Measurements from ENCODE around the gene FAM47B. TPM values are rescaled to one million over a fixed set of nuclear protein-coding genes. Genes with fewer than 3 reads are reported as not detected.

Gene FAM47B
- total RNA-seq = not detected
- not detected for polyA plus RNA-seq
- long read RNA-seq, donor 1 = 0 reads
- long read RNA-seq, donor 2 = 0 reads
- long read RNA-seq, donor 3 = 0 reads

DNA sequence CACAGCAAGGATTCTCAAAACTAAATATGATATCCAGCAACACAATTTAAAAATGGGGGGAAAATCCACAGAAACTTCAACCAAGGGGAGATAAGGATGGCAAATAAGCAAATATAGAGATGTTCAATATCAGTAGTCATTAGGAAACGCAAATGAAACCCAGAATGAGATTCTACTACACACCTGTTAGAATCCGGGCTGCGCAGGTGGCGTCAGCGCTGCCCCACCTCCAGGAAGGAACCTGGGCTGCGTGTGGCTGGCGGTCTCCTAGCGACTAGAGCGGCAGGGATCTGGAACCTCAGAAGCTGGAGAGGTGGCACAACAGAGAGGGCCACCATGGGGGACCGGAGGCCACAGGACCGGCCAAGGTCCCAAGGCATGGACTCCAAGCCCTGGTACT, at the start of gene FAM47B:
Gene FAM47B (plus strand): TSS at position 301 of the 400 bp plus-strand sequence. CDS start 36 bp downstream, at position 337.
- TF ChIP-seq POLR2A (IDR thresholded peaks at IDR 0.05) = no peak
- TF ChIP-seq, protein P1, sequence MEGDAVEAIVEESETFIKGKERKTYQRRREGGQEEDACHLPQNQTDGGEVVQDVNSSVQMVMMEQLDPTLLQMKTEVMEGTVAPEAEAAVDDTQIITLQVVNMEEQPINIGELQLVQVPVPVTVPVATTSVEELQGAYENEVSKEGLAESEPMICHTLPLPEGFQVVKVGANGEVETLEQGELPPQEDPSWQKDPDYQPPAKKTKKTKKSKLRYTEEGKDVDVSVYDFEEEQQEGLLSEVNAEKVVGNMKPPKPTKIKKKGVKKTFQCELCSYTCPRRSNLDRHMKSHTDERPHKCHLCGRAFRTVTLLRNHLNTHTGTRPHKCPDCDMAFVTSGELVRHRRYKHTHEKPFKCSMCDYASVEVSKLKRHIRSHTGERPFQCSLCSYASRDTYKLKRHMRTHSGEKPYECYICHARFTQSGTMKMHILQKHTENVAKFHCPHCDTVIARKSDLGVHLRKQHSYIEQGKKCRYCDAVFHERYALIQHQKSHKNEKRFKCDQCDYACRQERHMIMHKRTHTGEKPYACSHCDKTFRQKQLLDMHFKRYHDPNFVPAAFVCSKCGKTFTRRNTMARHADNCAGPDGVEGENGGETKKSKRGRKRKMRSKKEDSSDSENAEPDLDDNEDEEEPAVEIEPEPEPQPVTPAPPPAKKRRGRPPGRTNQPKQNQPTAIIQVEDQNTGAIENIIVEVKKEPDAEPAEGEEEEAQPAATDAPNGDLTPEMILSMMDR (IDR thresholded peaks at IDR 0.05) = no peak
- 80 to 95% (median 88%) methylated on average over 11 of the region's 11 CpGs for WGBS, 4 donors
- Histone ChIP-seq H3K9me3 (no peaks in the 10 kb centered on the region), H3K27ac (no peak within 1 kb of the TSS), H3K36me3 (no peaks in the 10 kb centered on the region), H3K27me3 (no peaks in the 10 kb centered on the region), H3K4me3 (no peak within 1 kb of the TSS), H3K4me1 (no peaks in the 10 kb centered on the region)
- DNase-seq (no peak), ATAC-seq (no peak)
- intact Hi-C loops (cut with DNase I) = no loop called here

DNA sequence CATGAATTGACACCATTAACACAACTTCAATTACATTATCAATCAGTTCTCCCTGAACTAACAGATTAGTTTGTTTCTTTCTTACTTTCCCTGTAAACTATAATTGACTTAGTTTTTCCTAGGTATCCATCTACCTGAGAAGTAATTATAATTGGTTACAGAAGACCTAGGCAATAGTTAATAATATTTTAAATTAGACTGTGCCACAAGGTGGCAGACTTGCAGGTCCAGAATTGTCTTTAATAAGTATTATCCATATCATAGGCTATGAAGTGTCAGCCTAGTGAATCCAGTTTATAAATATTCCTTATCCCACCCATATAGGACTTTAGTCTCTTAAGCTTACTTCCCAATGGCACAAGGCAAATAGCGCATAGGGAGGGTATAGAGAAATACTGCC, 48.9 kb upstream of the FAM47B start:
- DNase-seq = no peak
- 60 to 100% (median 79%) methylated on average over 1 of the region's 1 CpG for WGBS, 4 donors
- no peaks in the 10 kb centered on the region for H3K36me3 ChIP-seq
- TF ChIP-seq POLR2A (IDR thresholded peaks at IDR 0.05) = no peak
- TF ChIP-seq, protein P1 (IDR thresholded peaks at IDR 0.05) = peak in 7 of 12 donors; percentile 19 to 44 (median 34)
- intact Hi-C loops (cut with DNase I) = loop anchor here in 1 of 10 donors (5.0 kb wide), 1 partner anchor 256 kb away; no protein-coding TSS in a partner anchor
- H3K4me3 ChIP-seq = no peak overlapping the region
- no peak overlapping the region for H3K27ac ChIP-seq
- no peak for ATAC-seq
- H3K27me3 ChIP-seq = no peaks in the 10 kb centered on the region
- no peaks in the 10 kb centered on the region for H3K9me3 ChIP-seq
- H3K4me1 ChIP-seq = no peaks in the 10 kb centered on the region

DNA sequence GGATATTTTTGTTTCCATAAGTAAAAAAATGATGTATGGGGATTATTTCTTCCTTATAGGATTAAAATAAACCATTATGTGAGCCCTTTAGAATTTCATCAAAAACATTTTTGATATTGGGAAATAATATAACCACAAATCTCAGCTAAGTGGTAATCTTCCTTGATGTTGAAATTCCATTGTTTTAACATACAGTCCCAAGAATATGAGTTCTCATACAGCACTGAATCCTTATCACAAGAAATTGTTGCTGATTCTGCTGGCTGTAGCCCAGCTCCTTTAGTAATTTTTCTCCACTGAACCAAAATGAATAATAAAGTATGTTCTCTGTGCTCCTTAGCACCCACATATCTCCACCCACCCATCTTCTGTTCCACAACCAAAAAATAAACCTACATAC, 41.9 kb upstream of the FAM47B start:
- ATAC-seq = no peak
- Histone ChIP-seq H3K27ac (no peak overlapping the region), H3K4me1 (no peaks in the 10 kb centered on the region), H3K4me3 (no peak overlapping the region), H3K27me3 (no peaks in the 10 kb centered on the region), H3K36me3 (no peaks in the 10 kb centered on the region), H3K9me3 (no peaks in the 10 kb centered on the region)
- TF ChIP-seq, protein P1 (IDR thresholded peaks at IDR 0.05) = no peak
- TF ChIP-seq POLR2A (IDR thresholded peaks at IDR 0.05) = no peak
- no peak for DNase-seq
- intact Hi-C loops (cut with DNase I) = no loop called here

DNA sequence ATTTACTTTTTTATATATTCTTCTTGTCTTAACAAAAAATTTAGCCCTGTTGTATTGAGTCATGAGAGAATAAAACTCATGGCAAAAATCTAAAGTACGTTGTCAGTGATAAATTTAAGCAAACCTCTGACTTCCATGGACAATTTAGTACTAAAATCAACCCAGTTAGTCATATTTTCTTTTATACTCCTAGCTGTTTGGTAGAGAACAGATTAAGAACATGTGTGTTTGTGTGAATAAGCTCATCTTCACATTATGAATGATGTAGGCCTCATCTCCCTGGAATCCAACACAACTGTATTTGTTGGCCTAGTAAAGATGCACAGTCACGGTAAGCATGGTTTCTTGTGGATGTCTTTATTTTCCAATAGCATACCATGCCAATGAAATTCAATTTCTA, 40.8 kb upstream of the FAM47B start:
- no peaks in the 10 kb centered on the region for H3K4me1 ChIP-seq
- H3K27me3 ChIP-seq = no peaks in the 10 kb centered on the region
- H3K9me3 ChIP-seq = no peaks in the 10 kb centered on the region
- no peak overlapping the region for H3K27ac ChIP-seq
- H3K36me3 ChIP-seq = no peaks in the 10 kb centered on the region
- intact Hi-C loops (cut with DNase I) = no loop called here
- DNase-seq = no peak
- 65 to 84% (median 75%) methylated on average over 2 of the region's 2 CpGs for WGBS, 4 donors
- H3K4me3 ChIP-seq = no peak overlapping the region
- ATAC-seq = no peak
- no peak for TF ChIP-seq POLR2A (IDR thresholded peaks at IDR 0.05)
- TF ChIP-seq, protein P1 (IDR thresholded peaks at IDR 0.05) = no peak

Data from heart left ventricle (tissue), 16 donors.